ENCODE results near the gene KANSL1. TPM values are rescaled to one million over a fixed set of nuclear protein-coding genes. Genes with fewer than 3 reads are reported as not detected.

The KANSL1 gene
- polyA plus RNA-seq, 1 donor from 2014 or later = 65.0 TPM

- no peaks in the 10 kb centered on the region for H3K27me3 ChIP-seq (ENCODE audit: insufficient read depth, low read depth, low read length)
- no peaks in the 10 kb centered on the region for H3K79me2 ChIP-seq (replicated peaks; ENCODE audit: insufficient read depth, low read length)
- H4K20me1 ChIP-seq (ENCODE audit: insufficient read depth) = peaks cover 4% of the 10 kb centered on the region
- no peaks in the 10 kb centered on the region for H3F3A ChIP-seq (ENCODE audit: insufficient read depth, low read length, poor library complexity, severe bottlenecking)
- no peak overlapping the region for H3K9ac ChIP-seq (ENCODE audit: low read length)
- no peak overlapping the region for H3K4me3 ChIP-seq (ENCODE audit: low read length)
- no peak overlapping the region for H3K4me2 ChIP-seq (ENCODE audit: low read length)
- no peaks in the 10 kb centered on the region for H3K9me2 ChIP-seq (ENCODE audit: insufficient read depth, low read length)
- H3K36me3 ChIP-seq (ENCODE audit: insufficient read depth, low read length) = peaks cover 26% of the 10 kb centered on the region
- H3K9me3 ChIP-seq (ENCODE audit: low read length) = no peaks in the 10 kb centered on the region
- H3K27ac ChIP-seq (ENCODE audit: low read length) = no peak overlapping the region
- TF ChIP-seq MXI1 (conservative IDR thresholded peaks at IDR 0.05; ENCODE audit: poor library complexity, severe bottlenecking) = no peak
- TF ChIP-seq RAD21 (conservative IDR thresholded peaks at IDR 0.05) = no peak
- peak; percentile 38 for TF ChIP-seq POLR2AphosphoS5 (IDR thresholded peaks at IDR 0.05)
- H2AFZ ChIP-seq (ENCODE audit: low read depth, low read length) = no peak overlapping the region
These were observed 161.8 kb downstream of the KANSL1 start for GRCh38 chr17:46031440-46031839.

- no peaks in the 10 kb centered on the region for H3F3A ChIP-seq (ENCODE audit: insufficient read depth, low read length, poor library complexity, severe bottlenecking)
- H4K20me1 ChIP-seq (ENCODE audit: insufficient read depth) = peaks cover 4% of the 10 kb centered on the region
- no peak overlapping the region for H3K27ac ChIP-seq (ENCODE audit: low read length)
- no peak overlapping the region for H3K4me2 ChIP-seq (ENCODE audit: low read length)
- H3K9me3 ChIP-seq (ENCODE audit: low read length) = no peaks in the 10 kb centered on the region
- no peaks in the 10 kb centered on the region for H3K27me3 ChIP-seq (ENCODE audit: insufficient read depth, low read depth, low read length)
- H3K79me2 ChIP-seq (replicated peaks; ENCODE audit: insufficient read depth, low read length) = no peaks in the 10 kb centered on the region
- no peaks in the 10 kb centered on the region for H3K9me2 ChIP-seq (ENCODE audit: insufficient read depth, low read length)
- peaks cover 26% of the 10 kb centered on the region for H3K36me3 ChIP-seq (ENCODE audit: insufficient read depth, low read length)
- H3K9ac ChIP-seq (ENCODE audit: low read length) = no peak overlapping the region
- H2AFZ ChIP-seq (ENCODE audit: low read depth, low read length) = no peak overlapping the region
- TF ChIP-seq EZH2 (IDR thresholded peaks at IDR 0.05; ENCODE audit: borderline replicate concordance, insufficient read depth, low read length, poor library complexity, severe bottlenecking) (no peak), EP300 (conservative IDR thresholded peaks at IDR 0.05; ENCODE audit: poor library complexity, severe bottlenecking) (no peak), POLR2AphosphoS5 (IDR thresholded peaks at IDR 0.05) (peak; percentile 15), MXI1 (conservative IDR thresholded peaks at IDR 0.05; ENCODE audit: poor library complexity, severe bottlenecking) (no peak), SMC3 (conservative IDR thresholded peaks at IDR 0.05; ENCODE audit: poor library complexity) (no peak)
- no peak overlapping the region for H3K4me3 ChIP-seq (ENCODE audit: low read length)
These were observed 162.5 kb downstream of the KANSL1 start for GRCh38 chr17:46030752-46031151.

GRCh38 chr17:46029627-46030026, 163.6 kb downstream of the KANSL1 start:
- H3F3A ChIP-seq (ENCODE audit: insufficient read depth, low read length, poor library complexity, severe bottlenecking) = no peaks in the 10 kb centered on the region
- H2AFZ ChIP-seq (ENCODE audit: low read depth, low read length) = no peak overlapping the region
- no peak overlapping the region for H3K4me2 ChIP-seq (ENCODE audit: low read length)
- H4K20me1 ChIP-seq (ENCODE audit: insufficient read depth) = peaks cover 4% of the 10 kb centered on the region
- no peak overlapping the region for H3K27ac ChIP-seq (ENCODE audit: low read length)
- no peaks in the 10 kb centered on the region for H3K27me3 ChIP-seq (ENCODE audit: insufficient read depth, low read depth, low read length)
- H3K4me3 ChIP-seq (ENCODE audit: low read length) = no peak overlapping the region
- H3K9ac ChIP-seq (ENCODE audit: low read length) = no peak overlapping the region
- TF ChIP-seq POLR2AphosphoS5 (IDR thresholded peaks at IDR 0.05) = no peak
- TF ChIP-seq RAD21 (conservative IDR thresholded peaks at IDR 0.05) = no peak
- TF ChIP-seq EZH2 (IDR thresholded peaks at IDR 0.05; ENCODE audit: borderline replicate concordance, insufficient read depth, low read length, poor library complexity, severe bottlenecking) = no peak
- no peak for TF ChIP-seq REST (IDR thresholded peaks at IDR 0.05; ENCODE audit: borderline replicate concordance)
- no peak for TF ChIP-seq EP300 (conservative IDR thresholded peaks at IDR 0.05; ENCODE audit: poor library complexity, severe bottlenecking)
- TF ChIP-seq TAF1 (IDR thresholded peaks at IDR 0.05; ENCODE audit: low read depth) = no peak
- TF ChIP-seq CTCF (IDR thresholded peaks at IDR 0.05; ENCODE audit: poor library complexity, severe bottlenecking) = no peak
- no peak for TF ChIP-seq MXI1 (conservative IDR thresholded peaks at IDR 0.05; ENCODE audit: poor library complexity, severe bottlenecking)
- no peak for TF ChIP-seq SMC3 (conservative IDR thresholded peaks at IDR 0.05; ENCODE audit: poor library complexity)
- no peaks in the 10 kb centered on the region for H3K79me2 ChIP-seq (replicated peaks; ENCODE audit: insufficient read depth, low read length)
- H3K9me2 ChIP-seq (ENCODE audit: insufficient read depth, low read length) = no peaks in the 10 kb centered on the region
- H3K36me3 ChIP-seq (ENCODE audit: insufficient read depth, low read length) = peaks cover 26% of the 10 kb centered on the region
- H3K9me3 ChIP-seq (ENCODE audit: low read length) = no peaks in the 10 kb centered on the region
